Activated CD8-positive, alpha-beta memory T cell treated with anti-CD3 and anti-CD28 coated beads, Interleukin-2, amount 10 ng/mL, durations not matched to agents 7 days and 5 days (primary cell): ENCODE data around the gene LAMC3. TPM values are rescaled to one million over a fixed set of nuclear protein-coding genes. Genes with fewer than 3 reads are reported as not detected.

ENCODE experiments used
- ATAC-seq: fragments of 150-1000 bp; cut with Tn5 transposase; one replicate; pipeline ENCODE4 v1.10.0; 2021; ENCODE audit warnings: moderate library complexity
- CTCF ChIA-PET: fragments of 350-600 bp; sonication (Branson Sonifier 250); formaldehyde crosslinking; loops from one replicate; lab custom pipeline; 2021; ENCODE audit warnings: antibody characterized with exemption; lab: Charles Lee
- DNase-seq: peaks from one replicate; pipeline ENCODE4 v3.0.0-alpha.2; 2020
- H3K27ac Mint-ChIP-seq: one replicate; pipeline ENCODE4 v1.8.0; 2021; ENCODE audit warnings: mild to moderate bottlenecking, mixed read lengths
- H3K27me3 Mint-ChIP-seq: one replicate; pipeline ENCODE4 v1.8.0; 2021; ENCODE audit warnings: mixed read lengths
- H3K36me3 Mint-ChIP-seq: one replicate; pipeline ENCODE4 v1.8.0; 2021; ENCODE audit warnings: mild to moderate bottlenecking, mixed read lengths
- H3K4me1 Mint-ChIP-seq: one replicate; pipeline ENCODE4 v1.8.0; 2021; ENCODE audit warnings: mixed read lengths
- H3K4me3 Mint-ChIP-seq: one replicate; pipeline ENCODE4 v1.8.0; 2021; ENCODE audit warnings: mild to moderate bottlenecking, moderate library complexity, mixed read lengths
- H3K9me3 Mint-ChIP-seq: one replicate; pipeline ENCODE4 v1.8.0; 2022; ENCODE audit warnings: low read depth, mixed read lengths
- total RNA-seq, 2 experiments: library from RNA; stranded (reverse); gene quantifications; one replicate each; pipeline ENCODE4 v1.2.3, GENCODE V29; 2021

Gene LAMC3
- total RNA-seq, 2 experiments from 2014 or later = 0.06 TPM; not detected in 1

- DNase-seq (no peak), ATAC-seq (no peak)
- H3K9me3 Mint-ChIP-seq = no peaks in the 10 kb centered on the region
- no peaks in the 10 kb centered on the region for H3K4me1 Mint-ChIP-seq
- CTCF ChIA-PET = interaction anchor here (0.6 kb wide), 1 partner anchor 9 kb away, joined by 3 read pairs; no protein-coding TSS in a partner anchor
- no peak overlapping the region for H3K4me3 Mint-ChIP-seq
- no peaks in the 10 kb centered on the region for H3K27me3 Mint-ChIP-seq
- H3K36me3 Mint-ChIP-seq = no peaks in the 10 kb centered on the region
- no peak overlapping the region for H3K27ac Mint-ChIP-seq
Observed at GRCh38 chr9:131062969-131063368, 54.0 kb downstream of the LAMC3 start.

DNA sequence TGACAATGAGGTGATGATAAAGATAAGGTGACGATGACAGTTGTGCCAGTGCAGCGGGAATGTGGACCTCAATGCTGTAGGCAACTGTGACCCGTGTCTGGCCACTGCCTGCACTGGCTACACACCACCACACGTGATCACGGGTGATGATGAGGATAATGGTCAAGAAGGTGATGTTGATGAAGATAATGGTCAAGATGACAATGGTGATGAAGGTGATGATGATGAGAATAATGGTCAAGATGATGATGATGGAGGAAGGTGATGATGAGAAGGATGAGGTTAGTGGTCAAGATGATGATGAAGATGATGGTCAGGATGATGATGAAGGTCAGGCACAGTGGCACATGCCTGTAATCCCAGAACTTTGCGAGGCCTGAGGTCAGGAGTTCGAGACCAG is 56.6 kb downstream of the LAMC3 start:
- ATAC-seq = no peak
- Mint-ChIP-seq H3K4me3 (no peak overlapping the region), H3K27ac (no peak overlapping the region), H3K36me3 (no peaks in the 10 kb centered on the region), H3K9me3 (no peaks in the 10 kb centered on the region), H3K4me1 (no peaks in the 10 kb centered on the region), H3K27me3 (no peaks in the 10 kb centered on the region)
- CTCF ChIA-PET = no interaction called here
- DNase-seq = no peak

GRCh38 chr9:131067625-131068024 is 58.7 kb downstream of the LAMC3 start:
- Mint-ChIP-seq H3K4me3 (no peak overlapping the region), H3K36me3 (no peaks in the 10 kb centered on the region), H3K27ac (no peak overlapping the region), H3K9me3 (no peaks in the 10 kb centered on the region), H3K27me3 (no peaks in the 10 kb centered on the region), H3K4me1 (no peaks in the 10 kb centered on the region)
- ATAC-seq (no peak), DNase-seq (no peak)
- CTCF ChIA-PET = no interaction called here

- no peak overlapping the region for H3K27ac Mint-ChIP-seq
- ATAC-seq (no peak), DNase-seq (no peak)
- H3K27me3 Mint-ChIP-seq = no peaks in the 10 kb centered on the region
- no peaks in the 10 kb centered on the region for H3K9me3 Mint-ChIP-seq
- no peak overlapping the region for H3K4me3 Mint-ChIP-seq
- no peaks in the 10 kb centered on the region for H3K36me3 Mint-ChIP-seq
- no peaks in the 10 kb centered on the region for H3K4me1 Mint-ChIP-seq
- CTCF ChIA-PET = no interaction called here
Observed at GRCh38 chr9:131068076-131068816, 59.3 kb downstream of the LAMC3 start.

DNA sequence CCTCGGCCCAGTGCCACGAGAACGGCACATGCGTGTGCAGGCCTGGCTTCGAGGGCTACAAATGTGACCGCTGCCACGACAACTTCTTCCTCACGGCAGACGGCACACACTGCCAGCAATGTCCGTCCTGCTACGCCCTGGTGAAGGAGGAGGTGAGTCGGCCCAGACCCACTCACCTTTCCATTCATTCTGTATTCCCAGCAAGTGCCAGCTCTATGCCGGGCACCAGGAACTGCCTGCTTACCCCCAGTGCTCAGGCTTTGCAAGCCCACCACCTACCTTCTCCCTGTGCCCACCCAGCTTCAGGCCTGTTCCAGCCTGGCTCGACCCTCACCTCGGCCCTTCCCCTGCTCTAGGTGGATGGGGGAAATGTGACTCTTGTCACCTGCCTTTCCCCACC is 60.7 kb downstream of the LAMC3 start:
- ATAC-seq (no peak), DNase-seq (no peak)
- CTCF ChIA-PET = interaction anchor here (0.8 kb wide), 1 partner anchor 12 kb away, joined by 3 read pairs; no protein-coding TSS in a partner anchor
- no peak overlapping the region for H3K27ac Mint-ChIP-seq
- H3K9me3 Mint-ChIP-seq = no peaks in the 10 kb centered on the region
- no peaks in the 10 kb centered on the region for H3K27me3 Mint-ChIP-seq
- no peaks in the 10 kb centered on the region for H3K36me3 Mint-ChIP-seq
- no peak overlapping the region for H3K4me3 Mint-ChIP-seq
- no peaks in the 10 kb centered on the region for H3K4me1 Mint-ChIP-seq

GRCh38 chr9:131072107-131072870 is 63.3 kb downstream of the LAMC3 start:
- no peaks in the 10 kb centered on the region for H3K36me3 Mint-ChIP-seq
- no peak for ATAC-seq
- CTCF ChIA-PET = interaction anchor here (1.4 kb wide), 1 partner anchor 15 kb away, joined by 4 read pairs; no protein-coding TSS in a partner anchor

GRCh38 chr9:131072871-131073237 is 63.9 kb downstream of the LAMC3 start:
- Mint-ChIP-seq H3K9me3 (no peaks in the 10 kb centered on the region), H3K4me3 (no peak overlapping the region), H3K4me1 (peaks cover 2% of the 10 kb centered on the region), H3K27ac (no peak overlapping the region), H3K36me3 (no peaks in the 10 kb centered on the region), H3K27me3 (no peaks in the 10 kb centered on the region)
- no peak for ATAC-seq
- CTCF ChIA-PET = interaction anchor here (1.4 kb wide), 1 partner anchor 15 kb away, joined by 4 read pairs; no protein-coding TSS in a partner anchor
- DNase-seq = no peak

More at GRCh38 chr9:131072107-131072870, 63.3 kb downstream of the LAMC3 start:
- Mint-ChIP-seq H3K27ac (no peak overlapping the region), H3K9me3 (no peaks in the 10 kb centered on the region), H3K4me3 (no peak overlapping the region), H3K4me1 (peaks cover 2% of the 10 kb centered on the region), H3K27me3 (no peaks in the 10 kb centered on the region)
- no peak for DNase-seq

GRCh38 chr9:131076347-131077195 is 67.6 kb downstream of the LAMC3 start:
- Mint-ChIP-seq H3K4me3 (no peak overlapping the region), H3K36me3 (no peaks in the 10 kb centered on the region), H3K9me3 (no peaks in the 10 kb centered on the region), H3K27ac (no peak overlapping the region), H3K27me3 (no peaks in the 10 kb centered on the region), H3K4me1 (peaks cover 2% of the 10 kb centered on the region)
- no peak for ATAC-seq
- CTCF ChIA-PET = interaction anchor here (3.0 kb wide), 1 partner anchor 19 kb away, joined by 8 read pairs; no protein-coding TSS in a partner anchor
- DNase-seq = no peak

GRCh38 chr9:131078427-131079366 is 69.7 kb downstream of the LAMC3 start:
- Mint-ChIP-seq H3K27ac (no peak overlapping the region), H3K4me1 (peaks cover 2% of the 10 kb centered on the region), H3K27me3 (no peaks in the 10 kb centered on the region), H3K9me3 (no peaks in the 10 kb centered on the region), H3K4me3 (no peak overlapping the region), H3K36me3 (no peaks in the 10 kb centered on the region)
- DNase-seq (no peak), ATAC-seq (no peak)
- CTCF ChIA-PET = interaction anchor here (0.9 to 1.5 kb wide), 4 partner anchors 22 to 258 kb away, joined by 3 to 7 read pairs (median 3); no protein-coding TSS in a partner anchor

DNA sequence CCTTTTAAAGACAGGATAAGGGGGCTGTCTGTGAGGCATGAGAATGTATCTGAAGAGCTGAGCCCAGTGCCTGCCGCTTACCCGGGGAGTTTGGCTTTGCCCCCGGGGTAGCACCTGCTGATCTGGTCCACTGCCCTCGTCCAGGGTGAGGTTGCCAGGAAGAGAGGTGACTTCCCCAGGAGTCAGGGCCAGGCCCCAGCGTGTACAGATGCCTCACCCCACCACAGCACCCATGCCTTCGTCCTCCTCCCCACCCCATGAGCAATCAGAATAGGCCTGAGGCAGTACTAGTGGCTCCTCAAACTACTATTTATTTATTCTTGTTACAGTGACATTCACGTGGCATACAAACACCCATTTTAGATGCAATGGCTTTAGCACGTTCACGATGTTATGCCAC is 71.6 kb downstream of the LAMC3 start:
- no peak overlapping the region for H3K27ac Mint-ChIP-seq
- CTCF ChIA-PET = no interaction called here
- H3K36me3 Mint-ChIP-seq = no peaks in the 10 kb centered on the region
- no peaks in the 10 kb centered on the region for H3K27me3 Mint-ChIP-seq
- no peak overlapping the region for H3K4me3 Mint-ChIP-seq
- H3K9me3 Mint-ChIP-seq = no peaks in the 10 kb centered on the region
- H3K4me1 Mint-ChIP-seq = peaks cover 2% of the 10 kb centered on the region
- DNase-seq = no peak
- ATAC-seq = no peak

- no peaks in the 10 kb centered on the region for H3K36me3 Mint-ChIP-seq
- no peak for ATAC-seq
- CTCF ChIA-PET = no interaction called here
- no peaks in the 10 kb centered on the region for H3K9me3 Mint-ChIP-seq
- H3K27ac Mint-ChIP-seq = no peak overlapping the region
- no peaks in the 10 kb centered on the region for H3K4me1 Mint-ChIP-seq
- DNase-seq = no peak
- no peaks in the 10 kb centered on the region for H3K27me3 Mint-ChIP-seq
- no peak overlapping the region for H3K4me3 Mint-ChIP-seq
Observed at GRCh38 chr9:131081868-131082267, 72.9 kb downstream of the LAMC3 start.

DNA sequence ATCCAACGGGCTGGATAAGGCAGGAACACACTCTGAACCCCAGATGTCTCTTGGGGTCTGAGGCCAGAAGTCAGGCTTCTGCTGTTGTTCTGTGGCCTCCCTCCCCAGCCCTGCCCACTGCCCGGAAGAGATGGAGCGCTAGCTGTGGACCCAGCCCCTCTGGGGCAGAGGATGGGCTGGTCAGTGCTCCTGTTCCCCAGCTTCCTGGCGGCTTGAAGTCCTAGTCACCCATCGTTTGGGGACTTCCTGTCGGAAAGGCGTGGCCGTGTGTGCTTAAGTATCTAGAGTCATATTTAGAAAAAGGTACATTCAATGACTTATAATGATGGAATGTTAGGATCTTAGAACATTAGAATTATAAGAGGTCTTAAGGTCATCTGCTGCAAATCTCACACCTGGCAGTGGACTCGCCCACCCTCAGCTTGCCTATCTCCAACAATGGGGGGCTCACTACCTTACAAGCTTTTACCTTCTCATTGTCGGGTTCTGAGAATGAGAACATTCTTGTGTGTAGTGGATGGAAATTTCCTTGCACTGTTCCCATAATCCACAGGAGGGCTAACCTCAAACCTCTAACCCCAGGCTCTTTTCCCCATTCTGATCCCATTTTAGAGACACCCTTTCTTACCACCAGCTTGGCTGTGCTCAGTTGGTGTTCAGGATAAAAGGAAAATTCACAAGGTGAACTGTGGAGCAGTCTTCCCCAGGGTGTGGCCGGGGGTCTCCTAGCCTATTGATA is 74.0 kb downstream of the LAMC3 start:
- no peak for DNase-seq
- Mint-ChIP-seq H3K9me3 (no peaks in the 10 kb centered on the region), H3K27me3 (no peaks in the 10 kb centered on the region), H3K27ac (no peak overlapping the region), H3K4me1 (no peaks in the 10 kb centered on the region), H3K36me3 (no peaks in the 10 kb centered on the region), H3K4me3 (no peak overlapping the region)
- CTCF ChIA-PET = interaction anchor here (1.0 kb wide), 1 partner anchor 37 kb away, joined by 3 read pairs; no protein-coding TSS in a partner anchor
- no peak for ATAC-seq
